Mesendoderm (in vitro differentiated cells): ENCODE results near the gene ZBTB17.
"Not testable (repeated sequence)": the region's sequence is repeated elsewhere in the genome, so short reads cannot be mapped to it uniquely, and the experiment has no call there.

Source experiments
- DNase-seq: peaks from one replicate; pipeline ENCODE4 v3.0.0; 2013
- H2AK5ac ChIP-seq: 2 replicates; pipeline ENCODE4 v1.6.1; 2013; ENCODE audit warnings: low read length, inconsistent platforms
- H2BK120ac ChIP-seq: 2 replicates; pipeline ENCODE4 v1.6.1; 2013; ENCODE audit warnings: low read depth, mild to moderate bottlenecking, low read length, moderate library complexity, mixed read lengths
- H2BK15ac ChIP-seq: replicated peaks from 2 replicates; pipeline ENCODE4 v1.6.1; 2013; ENCODE audit warnings: low read depth, mild to moderate bottlenecking, moderate library complexity
- H2BK5ac ChIP-seq: 2 replicates; pipeline ENCODE4 v1.6.1; 2013; ENCODE audit warnings: low read length, inconsistent platforms
- H3K18ac ChIP-seq: 2 replicates; pipeline ENCODE4 v1.6.1; 2013; ENCODE audit warnings: mild to moderate bottlenecking, low read length, mixed read lengths
- H3K23ac ChIP-seq: one replicate; pipeline ENCODE4 v1.6.1; 2013; ENCODE audit warnings: low read length
- H3K27ac ChIP-seq: 2 replicates; pipeline ENCODE4 v1.5.1; 2013; ENCODE audit warnings: low read depth, mild to moderate bottlenecking, inconsistent platforms, low read length, moderate library complexity
- H3K27me3 ChIP-seq: 2 replicates; pipeline ENCODE4 v1.6.1; 2013; ENCODE audit warnings: low read length, control low read depth, mild to moderate bottlenecking, inconsistent platforms; ENCODE audit not compliant: insufficient read depth, poor library complexity
- H3K36me3 ChIP-seq: 2 replicates; pipeline ENCODE4 v1.6.1; 2013; ENCODE audit warnings: low read length, inconsistent platforms; ENCODE audit not compliant: control insufficient read depth, insufficient read depth
- H3K4ac ChIP-seq: one replicate; pipeline ENCODE4 v1.6.1; 2013; ENCODE audit warnings: low read depth, mild to moderate bottlenecking, low read length, moderate library complexity
- H3K4me1 ChIP-seq: 2 replicates; pipeline ENCODE4 v1.6.1; 2013; ENCODE audit warnings: low read depth, low read length, inconsistent platforms; ENCODE audit not compliant: control insufficient read depth
- H3K4me2 ChIP-seq: 2 replicates; pipeline ENCODE4 v1.6.1; 2013; ENCODE audit warnings: low read length
- H3K4me3 ChIP-seq: 2 replicates; pipeline ENCODE4 v1.5.1; 2013; ENCODE audit warnings: mild to moderate bottlenecking, low read length
- H3K56ac ChIP-seq: one replicate; pipeline ENCODE4 v1.6.1; 2013; ENCODE audit warnings: low read length
- H3K79me1 ChIP-seq: 2 replicates; pipeline ENCODE4 v1.6.1; 2013; ENCODE audit warnings: low read length, inconsistent platforms
- H3K79me2 ChIP-seq: 2 replicates; pipeline ENCODE4 v1.6.1; 2013; ENCODE audit warnings: mild to moderate bottlenecking, low read length; ENCODE audit not compliant: control insufficient read depth, insufficient read depth
- H3K9ac ChIP-seq: 2 replicates; pipeline ENCODE4 v1.6.1; 2013; ENCODE audit warnings: low read length, inconsistent platforms
- H4K5ac ChIP-seq: one replicate; pipeline ENCODE4 v1.6.1; 2013; ENCODE audit warnings: low read length
- H4K8ac ChIP-seq: one replicate; pipeline ENCODE4 v1.6.1; 2013; ENCODE audit warnings: low read depth, mild to moderate bottlenecking, control low read depth, low read length, moderate library complexity
- WGBS: extraction: QIAGEN DNeasy Blood & Tissue Kit; methylation state at CpG from one replicate; pipeline ENCODE4 v1.1.7; 2013; ENCODE audit warnings: low lambda C conversion rate, missing lambda C conversion rate; ENCODE audit not compliant: insufficient coverage; ENCODE audit errors: extremely low coverage; 5-methylcytosine and 5-hydroxymethylcytosine counted together

Gene ZBTB17

GRCh38 chr1:15977947-15978346, 2.0 kb upstream of the ZBTB17 start:
- not testable (repeated sequence) for H3K79me2 ChIP-seq, H3K23ac ChIP-seq, H3K27me3 ChIP-seq, H4K8ac ChIP-seq, H3K4me2 ChIP-seq, H3K4me3 ChIP-seq, H4K5ac ChIP-seq, H3K18ac ChIP-seq, H2BK120ac ChIP-seq, DNase-seq, H2BK15ac ChIP-seq, H3K36me3 ChIP-seq, H2AK5ac ChIP-seq, H3K4ac ChIP-seq, H3K79me1 ChIP-seq, H3K9ac ChIP-seq, H2BK5ac ChIP-seq, H3K4me1 ChIP-seq, H3K56ac ChIP-seq, H3K27ac ChIP-seq
- WGBS, result no CpG with 5 or more reads among the region's 4 CpGs

GRCh38 chr1:15975358-15975804, 520 bp downstream of the ZBTB17 start:
- no peak overlapping the region for H4K5ac ChIP-seq
- DNase-seq, result peak; percentile 85
- no peaks in the 10 kb centered on the region for H3K79me2 ChIP-seq
- no peak overlapping the region for H3K23ac ChIP-seq
- H3K9ac ChIP-seq, result peak overlapping the region; percentile 92
- H3K4me2 ChIP-seq, result peak overlapping the region; percentile 95
- no peak overlapping the region for H2BK5ac ChIP-seq
- peak overlapping the region; percentile 82 for H3K18ac ChIP-seq
- H3K27ac ChIP-seq, result peak overlapping the region; percentile 25
- peak overlapping the region; percentile 98 for H3K56ac ChIP-seq
- no peaks in the 10 kb centered on the region for H3K36me3 ChIP-seq
- no peak overlapping the region for H3K4ac ChIP-seq
- no peak overlapping the region for H2AK5ac ChIP-seq
- WGBS, result no CpG with 5 or more reads among the region's 47 CpGs
- H3K4me3 ChIP-seq, result peak overlapping the region; percentile 91
- no peak overlapping the region for H2BK15ac ChIP-seq
- peaks cover 3% of the 10 kb centered on the region for H3K4me1 ChIP-seq
- no peaks in the 10 kb centered on the region for H3K27me3 ChIP-seq
- no peak overlapping the region for H4K8ac ChIP-seq
- H2BK120ac ChIP-seq, result no peak overlapping the region
- H3K79me1 ChIP-seq, result peaks cover 6% of the 10 kb centered on the region

- no peak overlapping the region for H3K27ac ChIP-seq
Measured at GRCh38 chr1:15974855-15975254, 1.0 kb downstream of the ZBTB17 start.

GRCh38 chr1:15973772-15974171, 2.1 kb downstream of the ZBTB17 start:
- H3K4me3 ChIP-seq, result no peak overlapping the region
- H4K5ac ChIP-seq, result no peak overlapping the region
- H3K56ac ChIP-seq, result no peak overlapping the region
- no peak overlapping the region for H3K4ac ChIP-seq
- no peak overlapping the region for H2AK5ac ChIP-seq
- H3K18ac ChIP-seq, result no peak overlapping the region
- peaks cover 6% of the 10 kb centered on the region for H3K79me1 ChIP-seq
- no peak overlapping the region for H3K27ac ChIP-seq
- no peak overlapping the region for H3K23ac ChIP-seq
- no peak overlapping the region for H2BK15ac ChIP-seq
- H3K79me2 ChIP-seq, result no peaks in the 10 kb centered on the region
- no peak for DNase-seq
- no CpG with 5 or more reads among the region's 4 CpGs for WGBS
- no peaks in the 10 kb centered on the region for H3K36me3 ChIP-seq
- no peak overlapping the region for H2BK5ac ChIP-seq
- no peaks in the 10 kb centered on the region for H3K27me3 ChIP-seq
- H3K4me1 ChIP-seq, result peaks cover 3% of the 10 kb centered on the region
- H3K9ac ChIP-seq, result no peak overlapping the region
- no peak overlapping the region for H3K4me2 ChIP-seq
- no peak overlapping the region for H2BK120ac ChIP-seq
- H4K8ac ChIP-seq, result no peak overlapping the region

More at GRCh38 chr1:15974855-15975254, 1.0 kb downstream of the ZBTB17 start:
- Histone ChIP-seq H3K79me2 (no peaks in the 10 kb centered on the region), H3K4me2 (peak overlapping the region; percentile 95), H3K27me3 (no peaks in the 10 kb centered on the region), H3K9ac (peak overlapping the region; percentile 92), H3K18ac (no peak overlapping the region), H3K4me3 (peak overlapping the region; percentile 91), H3K4ac (no peak overlapping the region), H3K36me3 (no peaks in the 10 kb centered on the region), H4K5ac (no peak overlapping the region), H3K23ac (no peak overlapping the region), H3K4me1 (peaks cover 3% of the 10 kb centered on the region), H3K79me1 (peaks cover 6% of the 10 kb centered on the region), H3K56ac (peak overlapping the region; percentile 98), H2BK5ac (no peak overlapping the region), H4K8ac (no peak overlapping the region), H2BK15ac (no peak overlapping the region), H2AK5ac (no peak overlapping the region), H2BK120ac (no peak overlapping the region)
- DNase-seq, result no peak
- WGBS, result no CpG with 5 or more reads among the region's 9 CpGs

GRCh38 chr1:15972409-15972808, 3.5 kb downstream of the ZBTB17 start:
- Histone ChIP-seq H3K18ac (no peak overlapping the region), H2AK5ac (no peak overlapping the region), H3K79me1 (peaks cover 8% of the 10 kb centered on the region), H3K79me2 (no peaks in the 10 kb centered on the region), H3K4me3 (no peak overlapping the region), H4K8ac (no peak overlapping the region), H3K27me3 (no peaks in the 10 kb centered on the region), H2BK15ac (no peak overlapping the region), H3K4ac (no peak overlapping the region), H2BK120ac (no peak overlapping the region), H3K56ac (no peak overlapping the region), H2BK5ac (no peak overlapping the region), H4K5ac (no peak overlapping the region), H3K23ac (no peak overlapping the region), H3K9ac (no peak overlapping the region), H3K27ac (no peak overlapping the region), H3K4me1 (peaks cover 3% of the 10 kb centered on the region), H3K36me3 (no peaks in the 10 kb centered on the region), H3K4me2 (no peak overlapping the region)
- DNase-seq, result no peak
- WGBS, result no CpG with 5 or more reads among the region's 1 CpG

- Histone ChIP-seq H3K56ac (no peak overlapping the region), H2BK5ac (no peak overlapping the region), H3K27me3 (no peaks in the 10 kb centered on the region), H4K5ac (no peak overlapping the region), H2BK15ac (no peak overlapping the region), H4K8ac (no peak overlapping the region), H3K4me3 (no peak overlapping the region), H3K18ac (no peak overlapping the region), H3K4me1 (peaks cover 3% of the 10 kb centered on the region), H2AK5ac (no peak overlapping the region), H3K36me3 (no peaks in the 10 kb centered on the region), H3K27ac (no peak overlapping the region), H3K79me2 (no peaks in the 10 kb centered on the region), H2BK120ac (no peak overlapping the region), H3K9ac (no peak overlapping the region), H3K79me1 (peaks cover 8% of the 10 kb centered on the region), H3K23ac (no peak overlapping the region), H3K4me2 (no peak overlapping the region), H3K4ac (no peak overlapping the region)
- no peak for DNase-seq
Measured at GRCh38 chr1:15970911-15971310, 5.0 kb downstream of the ZBTB17 start.
